ENCODE results near the gene FXYD6.

FXYD6 gene

DNA sequence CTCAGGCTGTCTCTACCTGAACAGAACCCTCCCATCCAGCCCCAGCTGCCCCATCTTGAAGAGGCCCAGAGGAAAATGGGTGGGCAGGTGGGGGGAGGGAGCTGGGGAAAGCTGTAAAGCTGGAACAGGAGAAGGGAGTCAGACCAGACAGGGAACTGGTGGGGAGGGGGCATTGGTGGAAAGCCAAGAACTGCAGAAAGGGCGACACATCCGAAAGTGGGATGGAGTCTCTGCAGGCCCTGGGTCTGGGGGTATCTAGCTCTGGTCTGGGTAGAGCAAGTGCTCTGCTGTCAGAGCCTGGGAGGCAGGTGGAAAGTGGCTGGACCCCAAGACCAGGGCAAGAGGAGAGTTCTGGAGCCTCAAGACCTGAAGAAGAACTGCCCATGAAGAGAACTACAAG is 45.0 kb upstream of the FXYD6 start:
- DNase-seq (ENCODE audit: extremely low read depth, low read depth), result no peak
- TF ChIP-seq, protein P1, sequence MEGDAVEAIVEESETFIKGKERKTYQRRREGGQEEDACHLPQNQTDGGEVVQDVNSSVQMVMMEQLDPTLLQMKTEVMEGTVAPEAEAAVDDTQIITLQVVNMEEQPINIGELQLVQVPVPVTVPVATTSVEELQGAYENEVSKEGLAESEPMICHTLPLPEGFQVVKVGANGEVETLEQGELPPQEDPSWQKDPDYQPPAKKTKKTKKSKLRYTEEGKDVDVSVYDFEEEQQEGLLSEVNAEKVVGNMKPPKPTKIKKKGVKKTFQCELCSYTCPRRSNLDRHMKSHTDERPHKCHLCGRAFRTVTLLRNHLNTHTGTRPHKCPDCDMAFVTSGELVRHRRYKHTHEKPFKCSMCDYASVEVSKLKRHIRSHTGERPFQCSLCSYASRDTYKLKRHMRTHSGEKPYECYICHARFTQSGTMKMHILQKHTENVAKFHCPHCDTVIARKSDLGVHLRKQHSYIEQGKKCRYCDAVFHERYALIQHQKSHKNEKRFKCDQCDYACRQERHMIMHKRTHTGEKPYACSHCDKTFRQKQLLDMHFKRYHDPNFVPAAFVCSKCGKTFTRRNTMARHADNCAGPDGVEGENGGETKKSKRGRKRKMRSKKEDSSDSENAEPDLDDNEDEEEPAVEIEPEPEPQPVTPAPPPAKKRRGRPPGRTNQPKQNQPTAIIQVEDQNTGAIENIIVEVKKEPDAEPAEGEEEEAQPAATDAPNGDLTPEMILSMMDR (IDR thresholded peaks at IDR 0.05; ENCODE audit: low read depth, low read length), result no peak

DNA sequence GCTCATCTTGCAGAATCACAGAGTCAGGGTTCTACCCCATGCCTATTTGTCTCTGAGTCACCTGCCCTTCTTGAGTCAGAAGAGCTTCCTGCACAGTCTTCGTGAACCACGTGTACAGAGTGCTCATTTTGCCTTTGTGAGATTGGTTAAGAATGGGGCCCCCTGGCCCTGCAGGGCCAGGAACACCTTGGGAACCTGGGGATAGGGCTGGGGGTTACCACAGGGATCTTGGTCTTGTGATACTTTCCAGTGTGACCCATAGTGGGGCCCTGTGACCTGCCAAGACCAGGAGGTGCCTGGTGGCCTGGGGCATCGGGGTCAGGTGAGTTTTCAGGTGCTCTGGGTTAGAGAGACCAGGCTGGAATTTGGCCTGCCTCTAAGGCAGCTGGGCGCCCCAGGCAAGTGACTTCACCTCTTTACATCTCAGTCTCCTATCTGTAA is 43.3 kb upstream of the FXYD6 start:
- TF ChIP-seq, protein P1 (IDR thresholded peaks at IDR 0.05; ENCODE audit: low read depth, low read length), result no peak
- DNase-seq (ENCODE audit: extremely low read depth, low read depth), result no peak

DNA sequence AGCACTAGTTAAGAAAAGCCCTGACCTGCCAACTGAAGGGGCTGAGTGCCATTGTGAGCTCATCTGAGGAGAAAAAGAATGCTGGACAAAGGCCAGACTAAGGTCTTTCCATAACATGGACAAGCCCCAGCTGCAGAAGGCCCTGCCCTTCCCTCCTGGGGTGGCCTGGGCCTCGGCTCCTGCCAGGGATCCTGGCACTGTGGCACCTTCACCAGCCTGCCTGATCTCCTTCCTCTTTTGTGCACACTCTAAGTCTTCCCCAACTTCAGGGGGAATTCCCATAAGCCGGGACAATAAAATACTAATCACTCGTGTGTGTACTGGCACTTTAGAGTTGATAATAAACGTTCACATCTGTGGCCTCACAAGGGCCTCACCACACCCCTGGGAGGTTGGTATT is 42.9 kb upstream of the FXYD6 start:
- TF ChIP-seq, protein P1 (IDR thresholded peaks at IDR 0.05; ENCODE audit: low read depth, low read length), result no peak
- no peak for DNase-seq (ENCODE audit: extremely low read depth, low read depth)

DNA sequence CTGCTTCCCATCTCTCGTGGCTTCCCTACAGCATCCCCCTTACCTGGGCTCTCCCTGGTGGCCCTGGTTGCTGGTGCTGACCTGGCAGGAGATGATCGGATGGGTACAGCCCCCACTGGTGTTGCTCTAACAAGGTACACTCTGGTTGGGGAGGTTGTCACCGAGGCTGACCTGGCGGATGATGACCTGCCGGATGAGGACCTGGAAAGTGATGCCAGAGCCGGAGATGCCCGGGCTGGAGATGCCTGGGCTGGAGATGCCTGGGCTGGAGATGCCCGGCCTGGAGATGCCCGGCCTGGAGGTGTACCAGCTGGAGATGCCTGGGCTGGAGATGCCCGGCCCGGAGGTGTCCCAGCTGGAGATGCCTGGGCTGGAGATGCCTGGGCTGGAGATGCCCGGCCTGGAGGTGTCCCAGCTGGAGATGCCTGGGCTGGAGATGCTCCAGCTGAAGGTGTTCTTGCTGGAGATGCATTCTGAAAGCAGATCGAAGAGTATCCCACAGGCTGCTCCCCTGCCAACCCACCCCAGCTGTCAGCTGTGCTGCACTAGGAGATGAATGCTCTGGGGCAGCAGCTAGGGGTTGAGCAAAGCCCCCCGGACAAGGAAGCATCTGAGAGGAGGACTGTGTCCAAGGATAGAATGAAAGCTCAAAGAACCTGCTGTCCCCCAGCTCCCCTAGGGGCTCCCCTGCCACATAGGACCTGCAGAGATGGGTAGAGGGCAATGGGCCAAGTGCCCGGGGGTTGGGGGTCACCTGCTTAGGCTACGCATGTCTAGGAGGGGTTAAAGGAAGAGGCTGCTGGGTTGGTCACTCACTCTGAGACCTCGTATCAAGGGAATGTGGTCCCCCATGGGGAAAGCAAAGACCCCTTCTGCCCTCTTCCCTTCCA is 42.2 kb upstream of the FXYD6 start:
- TF ChIP-seq, protein P1 (IDR thresholded peaks at IDR 0.05; ENCODE audit: low read depth, low read length), result no peak
- no peak for DNase-seq (ENCODE audit: extremely low read depth, low read depth)

DNA sequence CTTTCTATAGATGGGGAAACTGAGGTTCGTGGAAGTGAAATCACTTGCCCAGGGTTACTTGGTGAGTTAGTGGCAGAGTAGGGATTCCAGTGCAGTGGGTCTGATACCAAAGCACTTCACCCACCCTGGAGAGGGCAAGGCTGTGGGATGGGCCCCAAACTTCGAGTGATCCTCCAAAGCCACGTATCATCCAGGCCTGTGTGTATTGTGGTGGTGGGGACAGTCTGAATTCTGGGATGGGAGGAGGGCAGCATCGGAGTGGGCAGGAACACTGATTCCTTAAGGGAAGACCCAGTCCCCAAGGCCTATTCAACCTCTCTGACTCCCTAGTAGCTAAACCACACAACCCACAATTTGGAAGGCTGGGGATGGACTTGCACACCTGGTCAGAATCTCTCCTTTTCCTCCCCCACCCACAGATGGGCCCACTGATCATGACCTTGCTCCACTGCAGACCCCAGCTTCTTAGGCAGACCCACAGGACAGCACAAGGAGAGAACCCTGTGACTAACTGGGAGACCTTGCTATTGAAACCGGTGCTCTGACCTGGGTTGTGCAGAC is 41.2 kb upstream of the FXYD6 start:
- TF ChIP-seq, protein P1 (IDR thresholded peaks at IDR 0.05; ENCODE audit: low read depth, low read length), result no peak
- no peak for DNase-seq (ENCODE audit: extremely low read depth, low read depth)

DNA sequence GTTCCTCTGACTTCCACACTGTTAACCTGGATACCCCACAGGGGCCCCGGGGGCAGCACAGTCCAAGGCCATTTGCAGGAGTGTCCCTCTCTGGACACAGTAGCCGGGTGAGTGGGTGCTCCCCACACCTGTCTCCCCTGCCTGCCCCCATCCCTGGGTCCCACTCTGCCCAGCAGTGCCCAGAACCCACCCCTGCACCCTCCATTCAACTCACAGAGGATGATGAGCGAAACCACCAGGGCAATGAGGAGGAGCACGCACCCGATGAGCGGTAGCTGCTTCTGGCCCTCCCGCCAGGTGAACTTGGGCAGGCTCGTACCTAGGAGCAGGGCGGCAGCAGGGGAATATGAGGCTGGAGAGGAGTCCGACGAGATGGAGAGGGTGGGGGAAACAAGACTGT is 40.5 kb upstream of the FXYD6 start:
- TF ChIP-seq, protein P1 (IDR thresholded peaks at IDR 0.05; ENCODE audit: low read depth, low read length), result no peak
- DNase-seq (ENCODE audit: extremely low read depth, low read depth), result no peak

DNA sequence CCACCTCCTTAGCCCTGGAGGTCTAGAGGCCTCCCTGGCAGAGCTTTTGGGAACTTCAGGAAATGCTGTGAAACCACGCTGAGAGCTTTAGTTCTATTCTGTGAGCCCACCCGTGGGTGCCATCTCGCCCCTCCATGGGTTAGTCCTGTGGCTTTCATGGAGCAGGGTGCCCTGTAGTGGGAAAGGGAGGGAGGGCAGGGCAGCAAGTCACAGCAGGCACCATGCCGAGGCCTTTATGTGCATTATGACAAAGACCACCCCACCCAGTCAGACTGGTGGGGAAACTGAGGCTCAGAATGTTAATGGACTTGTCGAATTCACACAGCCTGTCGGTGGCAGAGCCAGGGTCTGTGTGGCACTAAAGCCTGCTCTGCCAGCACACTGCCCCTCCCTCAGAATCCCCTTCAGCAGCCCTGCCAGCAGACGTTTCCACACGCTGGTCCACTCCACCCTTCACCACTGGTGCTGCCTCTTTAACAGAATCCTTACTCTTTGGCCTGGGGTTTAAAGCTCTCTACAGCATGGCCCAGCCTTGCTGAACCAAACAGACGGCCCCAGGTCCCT is 39.3 kb upstream of the FXYD6 start:
- DNase-seq (ENCODE audit: extremely low read depth, low read depth), result no peak
- TF ChIP-seq, protein P1 (IDR thresholded peaks at IDR 0.05; ENCODE audit: low read depth, low read length), result no peak

All from AG09319 (cell line).